H9 (cell line): ENCODE measurements around the gene FOLH1. TPM values are rescaled to one million over a fixed set of nuclear protein-coding genes. Genes with fewer than 3 reads are reported as not detected.
"Not testable (repeated sequence)": the region's sequence is repeated elsewhere in the genome, so short reads cannot be mapped to it uniquely, and the experiment has no call there.

Experiments
- DNase-seq: peaks from one replicate; pipeline ENCODE4 v3.0.0-alpha.2; 2017
- H2AFZ ChIP-seq: one replicate; pipeline ENCODE4 v1.6.1; 2013; ENCODE audit warnings: mild to moderate bottlenecking, low read length, control low read depth, moderate library complexity
- H2AK5ac ChIP-seq: 2 replicates; pipeline ENCODE4 v1.6.1; 2013; ENCODE audit warnings: low read length, control low read depth, mixed read lengths; ENCODE audit not compliant: insufficient read length
- H2BK120ac ChIP-seq: one replicate; pipeline ENCODE4 v1.6.1; 2013; ENCODE audit warnings: low read depth, mild to moderate bottlenecking, low read length, control low read depth, inconsistent platforms; ENCODE audit not compliant: poor library complexity, severe bottlenecking
- H2BK12ac ChIP-seq: 2 replicates; pipeline ENCODE4 v1.6.1; 2013; ENCODE audit warnings: low read length, control low read depth, mixed read lengths, low read depth; ENCODE audit not compliant: insufficient read length
- H2BK15ac ChIP-seq: 2 replicates; pipeline ENCODE4 v1.6.1; 2013; ENCODE audit warnings: low read depth, low read length, control low read depth
- H2BK20ac ChIP-seq: one replicate; pipeline ENCODE4 v1.6.1; 2013; ENCODE audit warnings: low read depth, mild to moderate bottlenecking, low read length, control low read depth, inconsistent platforms; ENCODE audit not compliant: poor library complexity, severe bottlenecking
- H2BK5ac ChIP-seq: 2 replicates; pipeline ENCODE4 v1.6.1; 2013; ENCODE audit warnings: low read length, control low read depth, mixed read lengths; ENCODE audit not compliant: insufficient read length
- H3K14ac ChIP-seq: 2 replicates; pipeline ENCODE4 v1.6.1; 2013; ENCODE audit warnings: low read length, control low read depth; ENCODE audit not compliant: insufficient read depth
- H3K18ac ChIP-seq: 2 replicates; pipeline ENCODE4 v1.6.1; 2013; ENCODE audit warnings: low read depth, mild to moderate bottlenecking, mixed read lengths, low read length, control low read depth; ENCODE audit not compliant: insufficient read length
- H3K23ac ChIP-seq: 2 replicates; pipeline ENCODE4 v1.6.1; 2013; ENCODE audit warnings: low read length, control low read depth, mixed read lengths, low read depth; ENCODE audit not compliant: insufficient read length
- H3K23me2 ChIP-seq: 2 replicates; pipeline ENCODE4 v1.6.1; 2013; ENCODE audit warnings: low read depth, mild to moderate bottlenecking, mixed read lengths, low read length, control low read depth; ENCODE audit not compliant: insufficient read length, poor library complexity, severe bottlenecking
- H3K27ac ChIP-seq: 2 replicates; pipeline ENCODE4 v1.5.1; 2013; ENCODE audit warnings: low read length, control low read depth, mixed read lengths, low read depth; ENCODE audit not compliant: insufficient read length
- H3K27me3 ChIP-seq: 2 replicates; pipeline ENCODE4 v1.6.1; 2013; ENCODE audit warnings: low read length, control low read depth, inconsistent platforms; ENCODE audit not compliant: insufficient read depth
- H3K4ac ChIP-seq: 2 replicates; pipeline ENCODE4 v1.6.1; 2013; ENCODE audit warnings: low read depth, mild to moderate bottlenecking, control low read depth, inconsistent platforms, low read length, moderate library complexity
- H3K4me1 ChIP-seq: 2 replicates; pipeline ENCODE4 v1.6.1; 2013; ENCODE audit warnings: low read length, control low read depth, inconsistent platforms; ENCODE audit not compliant: insufficient read depth
- H3K4me2 ChIP-seq: 2 replicates; pipeline ENCODE4 v1.6.1; 2013; ENCODE audit warnings: low read length, control low read depth, mixed read lengths; ENCODE audit not compliant: insufficient read length, insufficient read depth
- H3K56ac ChIP-seq: 2 replicates; pipeline ENCODE4 v1.6.1; 2013; ENCODE audit warnings: low read depth, mild to moderate bottlenecking, mixed read lengths, low read length, control low read depth; ENCODE audit not compliant: insufficient read length
- H3K79me1 ChIP-seq: 2 replicates; pipeline ENCODE4 v1.6.1; 2013; ENCODE audit warnings: low read depth, mild to moderate bottlenecking, moderate library complexity, low read length, control low read depth, inconsistent platforms; ENCODE audit not compliant: insufficient read depth, poor library complexity, severe bottlenecking
- H3K79me2 ChIP-seq: 2 replicates; pipeline ENCODE4 v1.6.1; 2013; ENCODE audit warnings: low read length, control low read depth, inconsistent platforms; ENCODE audit not compliant: insufficient read depth
- H3K9ac ChIP-seq: 2 replicates; pipeline ENCODE4 v1.6.1; 2013; ENCODE audit warnings: low read length, control low read depth, mixed read lengths; ENCODE audit not compliant: insufficient read length; ENCODE audit errors: extremely low read depth
- H3K9me3 ChIP-seq: one replicate; pipeline ENCODE4 v1.6.1; 2013; ENCODE audit warnings: low read depth, low read length, inconsistent platforms; ENCODE audit not compliant: control insufficient read depth
- H3T11ph ChIP-seq: one replicate; pipeline ENCODE4 v1.6.1; 2013; ENCODE audit warnings: mild to moderate bottlenecking, low read length, control low read depth, inconsistent platforms
- H4K20me1 ChIP-seq: one replicate; pipeline ENCODE4 v1.6.1; 2013; ENCODE audit not compliant: control insufficient read depth, insufficient read length, insufficient read depth
- H4K5ac ChIP-seq: 2 replicates; pipeline ENCODE4 v1.6.1; 2013; ENCODE audit warnings: low read depth, mild to moderate bottlenecking, mixed read lengths, low read length, control low read depth; ENCODE audit not compliant: insufficient read length
- H4K8ac ChIP-seq: replicated peaks from 2 replicates; pipeline ENCODE4 v1.6.1; 2013; ENCODE audit warnings: low read length, control low read depth, mixed read lengths, low read depth; ENCODE audit not compliant: insufficient read length
- H4K91ac ChIP-seq: 2 replicates; pipeline ENCODE4 v1.6.1; 2013; ENCODE audit warnings: low read depth, mild to moderate bottlenecking, moderate library complexity, mixed read lengths, low read length, control low read depth; ENCODE audit not compliant: insufficient read length
- H3K27ac Mint-ChIP-seq, 3 experiments: 2 replicates in 2 of 3; 3 replicates in 1 of 3; pipeline ENCODE4 v1.8.0; 2020 to 2021; ENCODE audit warnings: mixed read lengths in 3 of 3, mild to moderate bottlenecking in 1 of 3, moderate library complexity in 1 of 3
- H3K27me3 Mint-ChIP-seq: 2 replicates; pipeline ENCODE4 v1.8.0; 2021; ENCODE audit warnings: low read depth, mild to moderate bottlenecking, moderate library complexity, mixed read lengths
- H3K36me3 Mint-ChIP-seq, 3 experiments: 2 replicates in 2 of 3; 3 replicates in 1 of 3; pipeline ENCODE4 v1.8.0; 2020 to 2021; ENCODE audit warnings: low read depth in 3 of 3, mixed read lengths in 3 of 3; ENCODE audit not compliant: insufficient read depth in 1 of 3
- H3K4me1 Mint-ChIP-seq, 2 experiments: 2 replicates each; pipeline ENCODE4 v1.8.0; 2020; ENCODE audit warnings: mixed read lengths in 2 of 2
- H3K4me3 Mint-ChIP-seq, 2 experiments: 2 replicates in 1 of 2; 3 replicates in 1 of 2; pipeline ENCODE4 v1.8.0; 2020 to 2021; ENCODE audit warnings: mild to moderate bottlenecking in 2 of 2, mixed read lengths in 2 of 2, moderate library complexity in 1 of 2
- H3K9me3 Mint-ChIP-seq, 2 experiments: 2 replicates in 1 of 2; 3 replicates in 1 of 2; pipeline ENCODE4 v1.8.0; 2020; ENCODE audit warnings: mild to moderate bottlenecking in 2 of 2, mixed read lengths in 2 of 2, moderate library complexity in 1 of 2
- WGBS: extraction: QIAGEN DNeasy Blood & Tissue Kit; methylation state at CpG from one replicate; pipeline ENCODE4 v1.1.7; 2013; ENCODE audit warnings: missing lambda C conversion rate, low lambda C conversion rate, mixed read lengths; ENCODE audit not compliant: insufficient read length; ENCODE audit errors: extremely low coverage; 5-methylcytosine and 5-hydroxymethylcytosine counted together
- total RNA-seq: library from RNA; stranded (reverse); gene quantifications from 2 replicates; pipeline ENCODE4 v1.2.1, GENCODE V29; 2021

FOLH1 gene
- total RNA-seq, 1 experiment from 2014 or later: not detected

DNA sequence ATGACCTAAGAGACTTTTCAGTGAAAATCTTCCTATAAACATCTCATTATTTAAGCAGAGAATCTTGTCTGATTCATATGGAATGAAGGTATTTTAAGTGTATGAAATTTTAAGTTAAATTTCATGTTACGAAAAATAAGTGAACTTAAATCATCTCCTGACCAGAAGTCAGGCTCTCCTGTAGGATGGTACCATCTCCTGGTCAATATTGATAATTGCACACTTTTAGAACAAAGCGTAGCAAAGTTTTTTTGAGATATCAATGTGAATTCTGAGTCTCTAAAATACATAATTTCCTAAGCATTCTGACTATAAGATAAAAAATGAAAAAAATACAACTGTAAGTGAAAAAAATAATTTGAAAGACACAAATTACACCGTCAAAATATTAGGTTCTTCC is 38.8 kb downstream of the FOLH1 start:
- H3K27me3 Mint-ChIP-seq, H3K4me2 ChIP-seq, H2BK120ac ChIP-seq, H3K79me1 ChIP-seq, H3K4me3 Mint-ChIP-seq, H2BK5ac ChIP-seq, H3K27ac ChIP-seq, H2AK5ac ChIP-seq, H3K23me2 ChIP-seq, DNase-seq, H3K4ac ChIP-seq, H3T11ph ChIP-seq, H4K5ac ChIP-seq, H3K14ac ChIP-seq, H3K18ac ChIP-seq, H4K20me1 ChIP-seq, H3K9ac ChIP-seq, H3K27ac Mint-ChIP-seq, H4K91ac ChIP-seq, H4K8ac ChIP-seq, H3K23ac ChIP-seq, H3K4me1 ChIP-seq, H2BK20ac ChIP-seq, H3K56ac ChIP-seq, H2BK15ac ChIP-seq, H3K27me3 ChIP-seq, H3K79me2 ChIP-seq, H2BK12ac ChIP-seq, H3K4me1 Mint-ChIP-seq, H2AFZ ChIP-seq: not testable (repeated sequence)
- Mint-ChIP-seq H3K9me3 (peaks cover 68 to 78% of the 10 kb centered on the region in 2 experiments), H3K36me3 (peaks cover 3 to 12% (median 4%) of the 10 kb centered on the region in 3 experiments; a peak in 5 of 7 replicates)
- peaks cover 24% of the 10 kb centered on the region for H3K9me3 ChIP-seq
- WGBS: no CpG with 5 or more reads among the region's 3 CpGs

DNA sequence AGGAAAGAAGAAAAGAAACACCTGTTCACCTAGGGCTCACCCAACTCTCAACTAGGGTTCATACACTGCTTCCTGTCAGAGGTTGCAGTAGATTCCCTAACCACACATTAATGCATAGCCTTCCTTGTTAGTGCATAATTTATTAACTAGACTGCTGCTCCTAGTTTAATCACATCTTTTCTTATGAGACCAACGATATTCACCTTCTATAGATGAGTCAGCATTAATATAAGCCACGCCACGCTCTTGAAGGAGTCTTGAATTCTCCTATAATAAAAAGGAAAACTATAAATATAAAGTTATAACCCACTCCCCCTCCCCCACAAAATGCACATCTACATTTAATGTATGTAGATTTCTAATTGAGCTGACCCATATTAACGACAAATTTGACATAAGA is 39.4 kb downstream of the FOLH1 start:
- DNase-seq, H3K4me3 Mint-ChIP-seq, H3K23me2 ChIP-seq, H3K56ac ChIP-seq, H3K14ac ChIP-seq, H2AK5ac ChIP-seq, H3K4me1 ChIP-seq, H2BK12ac ChIP-seq, H4K20me1 ChIP-seq, H3K79me2 ChIP-seq, H4K8ac ChIP-seq, H3K9ac ChIP-seq, H3K4ac ChIP-seq, H2AFZ ChIP-seq, H3K27me3 Mint-ChIP-seq, H3K4me2 ChIP-seq, H3K23ac ChIP-seq, H2BK20ac ChIP-seq, H3K4me1 Mint-ChIP-seq, H3T11ph ChIP-seq, H4K5ac ChIP-seq, H3K27ac ChIP-seq, H2BK15ac ChIP-seq, H3K27me3 ChIP-seq, H2BK120ac ChIP-seq, H3K79me1 ChIP-seq, H3K18ac ChIP-seq, H3K27ac Mint-ChIP-seq, H4K91ac ChIP-seq, H2BK5ac ChIP-seq: not testable (repeated sequence)
- no CpG with 5 or more reads among the region's 4 CpGs for WGBS
- peaks cover 67 to 77% of the 10 kb centered on the region in 2 experiments for H3K9me3 Mint-ChIP-seq
- peaks cover 24% of the 10 kb centered on the region for H3K9me3 ChIP-seq
- H3K36me3 Mint-ChIP-seq: peaks cover 3 to 12% (median 4%) of the 10 kb centered on the region in 3 experiments; a peak in 5 of 7 replicates
